GM04504 (cell line): ENCODE data around the gene MFN1.

Experiments
- DNase-seq: peaks from one replicate; pipeline ENCODE4 v3.0.0-alpha.2; 2012; ENCODE audit warnings: low read depth

Gene MFN1

GRCh38 chr3:179430277-179430870 lies 82.9 kb downstream of the MFN1 start:
- DNase-seq: no peak

DNA sequence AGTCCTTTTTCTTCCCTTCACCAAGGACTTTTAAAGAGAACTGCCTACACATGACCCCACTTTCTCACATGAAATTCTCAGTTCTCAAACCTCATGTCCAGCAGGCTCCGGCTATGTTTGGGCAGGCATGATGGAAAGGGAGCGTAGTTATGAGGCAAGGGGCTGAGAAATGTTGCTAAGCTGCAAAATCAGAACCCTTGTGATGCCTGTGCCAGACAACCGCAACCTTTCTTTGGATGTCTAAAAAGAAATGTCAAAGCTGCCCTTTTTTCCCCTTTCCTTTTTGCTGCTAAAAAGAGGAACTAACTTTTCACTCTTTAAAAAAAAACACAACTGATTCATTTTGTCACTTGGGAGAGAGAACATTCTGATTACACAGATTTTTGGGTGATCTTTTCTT lies 84.5 kb downstream of the MFN1 start:
- DNase-seq: no peak

- DNase-seq: no peak
Observed at GRCh38 chr3:179432451-179432850, 84.9 kb downstream of the MFN1 start.

GRCh38 chr3:179436517-179436916 lies 89.0 kb downstream of the MFN1 start:
- no peak for DNase-seq

DNA sequence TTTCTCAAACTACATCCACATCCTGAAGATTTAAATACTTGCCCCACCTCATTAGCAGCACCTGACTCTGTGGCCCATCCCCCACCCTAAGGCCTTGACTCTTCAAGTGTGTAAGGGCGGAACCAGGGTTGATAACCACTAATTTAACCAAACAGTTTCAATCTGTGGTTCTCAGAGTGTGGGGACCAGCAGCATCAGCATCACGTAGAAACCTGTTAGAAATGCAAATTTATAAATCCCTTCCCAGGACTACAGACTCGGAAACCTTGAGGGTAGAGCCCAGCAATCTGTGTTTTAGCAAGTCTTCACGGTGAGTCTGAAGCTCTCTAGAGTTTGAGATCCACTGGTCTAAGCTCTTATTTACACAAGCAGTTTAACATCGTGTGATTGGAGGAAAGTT lies 91.3 kb downstream of the MFN1 start:
- no peak for DNase-seq
